Common myeloid progenitor, CD34-positive (primary cell): ENCODE measurements around the gene C10orf67.
"Not testable (repeated sequence)": the region's sequence is repeated elsewhere in the genome, so short reads cannot be mapped to it uniquely, and the experiment has no call there.

Experiments
- CTCF ChIA-PET: fragments of 350-600 bp; sonication (Branson Sonifier 250); formaldehyde crosslinking; loops from one replicate; lab custom pipeline; 2021; ENCODE audit warnings: antibody characterized with exemption; lab: Charles Lee
- POLR2A ChIA-PET: fragments of 350-600 bp; sonication (Branson Sonifier 250); formaldehyde crosslinking; loops from one replicate; lab custom pipeline; 2021; ENCODE audit warnings: antibody characterized with exemption; lab: Charles Lee
- DNase-seq, 3 donors: peaks; one replicate each; pipeline versions ENCODE4 v3.0.0 to v3.0.0-alpha.2; 2013
- H3K27ac ChIP-seq, 2 experiments: 1 replicate in 1 of 2; 2 replicates in 1 of 2; pipeline ENCODE4 v1.7.0; 2013; ENCODE audit warnings: inconsistent platforms in 2 of 2, low read length in 2 of 2, mild to moderate bottlenecking in 2 of 2, low read depth in 1 of 2, moderate library complexity in 1 of 2; ENCODE audit not compliant: severe bottlenecking in 2 of 2, insufficient read depth in 1 of 2, poor library complexity in 1 of 2
- H3K27me3 ChIP-seq, 5 experiments: replicated peaks in 2 of 5; 1 replicate in 3 of 5; 2 replicates in 2 of 5; pipeline versions ENCODE4 v1.6.1 to v1.7.0; 2013; ENCODE audit warnings: low read length in 4 of 5, mild to moderate bottlenecking in 2 of 5, moderate library complexity in 2 of 5, inconsistent platforms in 1 of 5; ENCODE audit not compliant: insufficient read depth in 5 of 5, control insufficient read depth in 4 of 5
- H3K36me3 ChIP-seq, 4 experiments: 1 replicate in 2 of 4; 2 replicates in 2 of 4; pipeline versions ENCODE4 v1.6.1 to v1.7.0; 2013; ENCODE audit warnings: low read length in 3 of 4, control low read depth in 1 of 4, mild to moderate bottlenecking in 1 of 4; ENCODE audit not compliant: control insufficient read depth in 4 of 4, insufficient read depth in 4 of 4
- H3K4me1 ChIP-seq, 4 experiments: 1 replicate in 3 of 4; 2 replicates in 1 of 4; pipeline versions ENCODE4 v1.6.1 to v1.7.1; 2013; ENCODE audit warnings: low read length in 3 of 4, mild to moderate bottlenecking in 3 of 4, control low read depth in 1 of 4, inconsistent platforms in 1 of 4, moderate library complexity in 1 of 4; ENCODE audit not compliant: control insufficient read depth in 4 of 4, insufficient read depth in 4 of 4; ENCODE audit errors: control extremely low read depth in 1 of 4
- H3K4me3 ChIP-seq, 7 experiments: 1 replicate in 4 of 7; 2 replicates in 3 of 7; pipeline versions ENCODE4 v1.5.1 to v1.7.0; 2013; ENCODE audit warnings: mild to moderate bottlenecking in 7 of 7, low read length in 6 of 7, moderate library complexity in 6 of 7, inconsistent platforms in 2 of 7, low read depth in 2 of 7, control low read depth in 1 of 7; ENCODE audit not compliant: insufficient read depth in 4 of 7, control insufficient read depth in 1 of 7; ENCODE audit errors: extremely low read depth in 1 of 7
- H3K9me3 ChIP-seq, 5 experiments: 1 replicate in 4 of 5; 2 replicates in 1 of 5; pipeline versions ENCODE4 v1.6.1 to v1.7.1; 2013; ENCODE audit warnings: low read length in 4 of 5, mild to moderate bottlenecking in 2 of 5, inconsistent platforms in 1 of 5, low read depth in 1 of 5, moderate library complexity in 1 of 5; ENCODE audit not compliant: control insufficient read depth in 4 of 5, insufficient read depth in 2 of 5; ENCODE audit errors: control extremely low read depth in 1 of 5
- WGBS: methylation state at CpG from one replicate; pipeline ENCODE4 v1.1.5; 2013; ENCODE audit not compliant: insufficient coverage; 5-methylcytosine and 5-hydroxymethylcytosine counted together

C10orf67 gene

GRCh38 chr10:23316406-23316805 is 28.2 kb downstream of the C10orf67 start:
- no peaks in the 10 kb centered on the region for H3K4me1 ChIP-seq
- H3K27me3 ChIP-seq: peaks cover 0 to 8% (median 0%) of the 10 kb centered on the region in 5 experiments
- H3K27ac ChIP-seq: no peak overlapping the region
- peaks cover 0 to 7% (median 3%) of the 10 kb centered on the region in 5 experiments for H3K9me3 ChIP-seq
- H3K36me3 ChIP-seq: no peaks in the 10 kb centered on the region
- POLR2A ChIA-PET: no interaction called here
- DNase-seq: no peak
- 94% methylated on average over 3 of the region's 6 CpGs for WGBS
- CTCF ChIA-PET: interaction anchor here (0.9 to 6.5 kb wide), 3 partner anchors 23 to 341 kb away, joined by 3 to 76 read pairs (median 5); no protein-coding TSS in a partner anchor
- no peak overlapping the region for H3K4me3 ChIP-seq

- WGBS: 100% methylated on average over 3 of the region's 3 CpGs
These were observed 28.6 kb downstream of the C10orf67 start for GRCh38 chr10:23315966-23316365.

GRCh38 chr10:23314835-23315239 is 29.8 kb downstream of the C10orf67 start:
- CTCF ChIA-PET: interaction anchor here (0.5 to 6.5 kb wide), 10 partner anchors 12 to 881 kb away, joined by 3 to 76 read pairs (median 4); no protein-coding TSS in a partner anchor
- Histone ChIP-seq H3K27ac (no peak overlapping the region), H3K4me1 (no peaks in the 10 kb centered on the region), H3K4me3 (no peak overlapping the region), H3K36me3 (no peaks in the 10 kb centered on the region), H3K27me3 (peaks cover 0 to 8% (median 2%) of the 10 kb centered on the region in 5 experiments), H3K9me3 (peaks cover 0 to 7% (median 3%) of the 10 kb centered on the region in 5 experiments)
- POLR2A ChIA-PET: no interaction called here
- WGBS: 0% methylated on average over 1 of the region's 3 CpGs
- peak; percentile 64 to 84 (median 77) for DNase-seq

More at GRCh38 chr10:23315966-23316365, 28.6 kb downstream of the C10orf67 start:
- ChIA-PET POLR2A (no interaction called here), CTCF (interaction anchor here (0.9 to 6.5 kb wide), 4 partner anchors 23 to 341 kb away, joined by 3 to 76 read pairs (median 4); no protein-coding TSS in a partner anchor)
- peaks cover 0 to 8% (median 0%) of the 10 kb centered on the region in 5 experiments for H3K27me3 ChIP-seq
- no peak overlapping the region for H3K4me3 ChIP-seq
- H3K9me3 ChIP-seq: peaks cover 0 to 7% (median 3%) of the 10 kb centered on the region in 5 experiments
- no peaks in the 10 kb centered on the region for H3K4me1 ChIP-seq
- no peaks in the 10 kb centered on the region for H3K36me3 ChIP-seq
- no peak overlapping the region for H3K27ac ChIP-seq
- no peak for DNase-seq

GRCh38 chr10:23311034-23311433 is 33.6 kb downstream of the C10orf67 start:
- Histone ChIP-seq H3K36me3 (no peaks in the 10 kb centered on the region), H3K9me3 (no peaks in the 10 kb centered on the region), H3K27me3 (peaks cover 0 to 4% (median 0%) of the 10 kb centered on the region in 5 experiments), H3K27ac (no peak overlapping the region), H3K4me3 (no peak overlapping the region), H3K4me1 (no peaks in the 10 kb centered on the region)
- no peak for DNase-seq
- ChIA-PET CTCF (interaction anchor here (1.4 kb wide), 1 partner anchor 17 kb away, joined by 5 read pairs; no protein-coding TSS in a partner anchor), POLR2A (no interaction called here)
- WGBS: 83% methylated on average over 1 of the region's 1 CpG

- H3K4me1 ChIP-seq: no peaks in the 10 kb centered on the region
- H3K4me3 ChIP-seq: no peak overlapping the region
- WGBS: no CpG with 5 or more reads among the region's 1 CpG
- no peak overlapping the region for H3K27ac ChIP-seq
- no peak for DNase-seq
- ChIA-PET POLR2A (no interaction called here), CTCF (interaction anchor here (1.4 kb wide), 1 partner anchor 17 kb away, joined by 5 read pairs; no protein-coding TSS in a partner anchor)
- H3K27me3 ChIP-seq: peaks cover 0 to 4% (median 0%) of the 10 kb centered on the region in 5 experiments
- no peaks in the 10 kb centered on the region for H3K36me3 ChIP-seq
- no peaks in the 10 kb centered on the region for H3K9me3 ChIP-seq
These were observed 34.2 kb downstream of the C10orf67 start for GRCh38 chr10:23310404-23310803.

DNA sequence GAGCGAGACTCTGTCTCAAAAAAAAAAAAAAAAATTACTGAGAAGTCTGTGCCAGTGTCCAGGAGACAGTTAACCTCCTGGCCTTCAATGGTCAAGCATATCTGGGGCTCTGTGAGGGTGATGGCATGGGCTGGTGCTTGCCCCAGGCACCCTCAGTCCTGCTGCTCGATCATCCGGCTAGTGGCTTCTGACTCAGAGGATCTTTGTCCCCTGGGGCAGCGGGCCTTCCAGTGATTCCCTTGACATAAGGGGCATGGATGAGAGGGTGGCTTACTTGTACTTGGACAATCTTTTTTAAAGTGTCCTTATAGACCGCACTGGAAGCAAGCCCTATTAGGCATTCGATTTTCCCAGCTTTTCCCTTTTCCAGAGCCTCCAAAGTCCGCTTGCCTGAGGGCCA is 44.6 kb downstream of the C10orf67 start:
- H3K9me3 ChIP-seq, H3K27ac ChIP-seq, DNase-seq, H3K4me1 ChIP-seq, CTCF ChIA-PET, POLR2A ChIA-PET, H3K36me3 ChIP-seq, H3K4me3 ChIP-seq, H3K27me3 ChIP-seq: not testable (repeated sequence)
- 97% methylated on average over 6 of the region's 7 CpGs for WGBS

GRCh38 chr10:23294638-23295247 is 49.9 kb downstream of the C10orf67 start:
- Histone ChIP-seq H3K27me3 (peaks cover 0 to 23% (median 6%) of the 10 kb centered on the region in 5 experiments), H3K4me1 (no peaks in the 10 kb centered on the region), H3K4me3 (no peak overlapping the region), H3K9me3 (no peaks in the 10 kb centered on the region), H3K36me3 (no peaks in the 10 kb centered on the region), H3K27ac (no peak overlapping the region)
- 60% methylated on average over 1 of the region's 5 CpGs for WGBS
- CTCF ChIA-PET: interaction anchor here (1.4 to 2.1 kb wide), 6 partner anchors 8 to 137 kb away, joined by 3 to 6 read pairs (median 5); no protein-coding TSS in a partner anchor
- peak in 1 of 3 donors; percentile 6 for DNase-seq
- POLR2A ChIA-PET: no interaction called here
